IPS DF 19.7 (cell line): ENCODE measurements around the gene TPRX1.
A peak's percentile ranks its signal among the peaks of the same experiment; 100 is the strongest.
"Not testable (repeated sequence)": the region's sequence is repeated elsewhere in the genome, so short reads cannot be mapped to it uniquely, and the experiment has no call there.

ENCODE experiments used
- DNase-seq: peaks from one replicate; pipeline ENCODE4 v3.0.0-alpha.2; 2013; ENCODE audit warnings: low read depth, low spot score

The TPRX1 gene, protein sequence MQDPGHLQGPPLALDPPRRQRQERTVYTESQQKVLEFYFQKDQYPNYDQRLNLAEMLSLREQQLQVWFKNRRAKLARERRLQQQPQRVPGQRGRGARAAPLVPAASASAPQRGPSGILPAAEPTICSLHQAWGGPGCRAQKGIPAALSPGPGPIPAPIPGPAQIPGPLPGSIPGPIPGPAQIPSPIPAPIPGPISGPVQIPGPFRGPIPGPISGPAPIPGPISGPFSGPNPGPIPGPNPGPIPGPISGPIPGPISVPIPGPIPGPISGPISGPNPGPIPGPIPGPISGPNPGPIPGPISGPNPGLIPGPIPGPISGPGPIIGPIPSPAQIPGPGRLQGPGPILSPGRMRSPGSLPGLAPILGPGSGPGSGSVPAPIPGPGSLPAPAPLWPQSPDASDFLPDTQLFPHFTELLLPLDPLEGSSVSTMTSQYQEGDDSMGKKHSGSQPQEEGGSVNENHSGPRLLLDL

DNA sequence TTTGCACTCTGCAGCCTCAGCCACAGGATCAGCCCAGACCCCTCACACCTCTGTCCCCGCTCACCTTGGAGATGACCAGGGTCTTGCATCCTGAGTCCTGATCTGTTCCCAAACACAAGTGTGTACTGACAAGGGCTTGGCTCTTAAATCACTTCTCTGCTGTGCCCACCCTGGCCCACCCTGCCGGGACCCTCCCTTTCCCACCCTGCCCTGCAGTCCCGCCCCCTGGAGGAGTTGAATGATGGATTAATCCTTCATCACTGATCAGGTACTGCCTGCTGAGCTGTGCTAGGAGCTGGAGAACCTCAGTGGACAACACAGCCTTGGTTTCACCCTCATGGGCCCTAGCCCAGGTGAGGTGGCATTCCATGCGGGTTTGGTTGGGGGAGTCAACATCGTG is at the start of gene TPRX1:
Gene TPRX1, minus strand, starts transcription at position 101 of the 400 bp plus-strand sequence. Its CDS starts 12 bp downstream, at position 89.
- not testable (repeated sequence) for DNase-seq

DNA sequence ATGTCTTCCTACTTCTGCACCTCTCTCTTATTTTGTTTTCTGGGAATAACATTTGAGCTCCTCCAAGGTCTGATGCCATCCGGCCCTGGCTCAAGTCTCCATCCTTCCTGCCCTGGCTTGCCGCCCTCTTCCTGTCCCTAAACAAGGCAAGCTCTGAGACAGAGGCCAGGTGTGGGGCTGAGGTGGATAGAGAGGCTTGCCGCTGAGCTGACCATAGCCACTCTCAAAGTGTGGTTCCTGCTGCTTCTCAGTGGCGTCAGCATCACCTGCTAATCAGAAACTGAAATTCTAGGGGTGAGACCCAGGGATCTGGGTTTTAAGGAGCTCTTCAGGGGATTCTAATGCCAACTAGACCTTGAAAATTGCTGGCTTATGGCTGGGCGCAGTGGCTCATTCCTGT is 48.7 kb upstream of the TPRX1 start:
- no peak for DNase-seq

DNA sequence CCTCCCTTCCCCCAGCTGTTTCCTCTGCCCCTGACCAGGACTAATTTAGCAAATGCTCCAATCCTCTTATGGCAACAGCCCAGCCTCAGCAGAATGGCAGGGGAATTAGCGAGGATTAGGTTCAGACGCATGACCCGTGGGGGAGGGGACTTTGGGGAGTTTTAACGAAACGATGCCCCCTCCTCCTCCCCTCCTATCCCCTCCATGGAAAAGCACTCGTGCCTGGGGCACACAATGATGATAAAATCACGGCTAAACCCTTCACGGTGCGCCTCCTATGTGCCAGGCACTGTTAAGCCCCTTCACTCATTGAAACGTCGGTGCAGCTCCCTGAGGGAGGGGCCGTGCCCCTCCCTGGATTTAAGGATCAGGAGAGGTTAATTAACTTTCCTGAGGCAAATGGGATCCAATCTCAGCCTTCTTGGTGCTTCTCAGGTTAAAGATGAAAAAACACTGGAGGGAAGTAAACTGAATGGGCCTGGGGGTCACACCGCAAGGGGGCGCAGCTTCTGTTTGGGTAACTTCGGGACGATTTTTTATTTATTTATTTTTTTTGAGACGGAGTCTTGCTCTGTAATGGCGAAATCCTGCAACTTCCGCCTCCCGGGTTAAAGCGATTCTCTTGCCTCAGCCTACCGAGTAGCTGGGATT is 44.6 kb upstream of the TPRX1 start:
- DNase-seq, result peak; percentile 48

DNA sequence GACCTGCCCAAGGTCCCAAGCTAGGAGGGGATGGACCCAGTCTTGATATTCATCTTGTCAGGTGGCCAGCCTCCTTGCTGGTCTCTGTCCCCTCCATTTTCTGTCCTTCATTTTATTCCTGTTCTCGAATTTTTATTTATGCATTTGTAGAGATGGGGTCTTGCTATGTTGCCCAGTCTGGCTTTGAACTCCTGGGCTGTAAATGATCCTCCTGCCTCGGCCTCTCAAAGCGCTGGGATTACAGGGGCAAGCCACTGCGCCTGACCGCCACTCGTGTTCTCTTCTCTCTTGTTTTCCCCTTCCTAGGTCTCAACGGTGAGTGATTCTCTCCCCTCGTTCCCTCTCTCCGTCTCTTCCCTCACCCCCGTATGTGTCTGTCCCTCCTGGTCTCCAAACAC is 44.1 kb upstream of the TPRX1 start:
- DNase-seq, result no peak

DNA sequence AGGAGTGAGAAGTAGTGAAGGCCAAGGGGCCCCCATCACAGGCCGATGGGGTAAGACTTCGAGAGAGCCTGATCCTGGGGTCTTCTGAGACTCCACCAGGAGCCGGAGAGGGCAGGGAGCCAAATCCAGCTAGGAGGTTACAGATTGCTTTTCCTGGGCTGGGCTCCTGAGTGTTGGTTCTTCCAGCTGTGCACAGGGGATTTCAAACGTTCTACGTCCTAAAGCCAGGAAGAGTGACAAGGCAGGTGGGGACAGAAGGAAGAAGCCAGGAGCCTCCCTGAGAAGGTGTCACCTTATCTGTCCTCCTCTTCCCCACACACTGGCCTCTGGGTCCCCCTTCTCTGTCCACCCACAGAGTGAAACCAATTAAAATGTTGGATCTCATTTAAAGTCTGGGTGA is 38.6 kb upstream of the TPRX1 start:
- no peak for DNase-seq

DNA sequence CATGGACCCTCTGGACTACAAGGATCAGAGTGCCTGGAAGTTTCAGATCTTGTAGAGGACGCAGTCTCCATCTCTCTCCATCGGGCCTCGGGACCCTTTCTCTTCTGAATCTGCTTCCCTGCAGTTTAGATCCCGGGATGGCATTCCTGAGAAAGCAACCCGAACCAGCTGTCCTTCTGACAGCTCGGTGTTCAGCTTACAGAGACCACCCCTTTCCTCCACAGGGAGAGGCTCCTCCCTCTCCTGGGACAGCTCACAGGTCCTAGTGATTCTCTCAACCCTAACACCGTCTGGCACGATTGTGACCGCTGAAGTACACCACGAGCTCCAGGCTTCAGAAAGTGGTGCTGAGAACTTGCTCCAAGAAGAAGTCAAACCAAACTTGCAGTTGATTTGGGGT is 35.6 kb upstream of the TPRX1 start:
- DNase-seq, result peak; percentile 50

DNA sequence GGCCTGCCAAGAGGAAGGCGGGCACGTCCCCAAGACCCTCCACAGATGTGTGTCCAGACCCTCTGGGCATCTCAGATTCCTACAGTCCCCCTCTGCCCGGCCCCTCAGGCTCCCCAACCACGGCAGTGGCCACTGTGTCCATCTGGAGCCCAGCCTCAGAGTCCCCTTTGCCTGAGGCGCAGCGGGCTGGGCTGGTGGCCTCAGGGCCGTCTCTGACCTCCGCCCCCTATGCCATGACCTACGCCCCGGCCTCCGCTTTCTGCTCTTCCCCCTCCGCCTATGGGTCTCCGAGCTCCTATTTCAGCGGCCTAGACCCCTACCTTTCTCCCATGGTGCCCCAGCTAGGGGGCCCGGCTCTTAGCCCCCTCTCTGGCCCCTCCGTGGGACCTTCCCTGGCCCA is 35.1 kb upstream of the TPRX1 start:
- DNase-seq, result no peak

DNA sequence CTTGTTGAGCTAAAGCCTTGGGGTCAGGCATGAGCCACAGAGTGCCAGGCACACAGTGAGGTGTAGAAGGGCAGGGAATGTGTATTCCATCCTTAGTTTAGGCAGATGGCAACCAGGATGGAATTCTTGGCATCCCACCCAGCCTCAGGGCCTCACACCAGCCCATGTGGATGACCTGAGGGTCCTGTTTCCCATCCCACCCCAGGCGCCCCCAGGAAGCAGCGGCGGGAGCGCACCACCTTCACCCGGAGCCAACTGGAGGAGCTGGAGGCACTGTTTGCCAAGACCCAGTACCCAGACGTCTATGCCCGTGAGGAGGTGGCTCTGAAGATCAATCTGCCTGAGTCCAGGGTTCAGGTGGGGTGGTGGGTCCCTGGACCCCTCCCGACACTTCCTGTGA is 31.7 kb upstream of the TPRX1 start:
- no peak for DNase-seq

DNA sequence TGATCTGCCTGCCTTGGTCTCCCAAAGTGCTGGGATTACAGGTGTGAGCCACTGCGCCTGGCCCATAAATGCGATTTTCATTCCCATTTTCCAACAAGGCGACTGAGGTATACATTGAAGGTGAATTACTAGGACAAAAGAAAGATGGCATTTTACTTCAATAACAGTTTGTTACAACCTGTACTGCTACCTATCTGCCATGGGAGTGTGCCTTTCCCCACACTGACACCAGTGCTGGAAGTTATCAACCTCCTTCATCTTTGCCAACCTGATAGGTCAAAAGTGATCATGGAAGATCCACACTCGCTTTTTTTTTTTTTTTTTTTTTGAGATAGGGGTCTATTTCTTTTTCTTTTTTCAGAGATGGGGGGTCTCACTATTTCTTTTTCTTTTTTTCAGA is 28.4 kb upstream of the TPRX1 start:
- DNase-seq, result no peak

DNA sequence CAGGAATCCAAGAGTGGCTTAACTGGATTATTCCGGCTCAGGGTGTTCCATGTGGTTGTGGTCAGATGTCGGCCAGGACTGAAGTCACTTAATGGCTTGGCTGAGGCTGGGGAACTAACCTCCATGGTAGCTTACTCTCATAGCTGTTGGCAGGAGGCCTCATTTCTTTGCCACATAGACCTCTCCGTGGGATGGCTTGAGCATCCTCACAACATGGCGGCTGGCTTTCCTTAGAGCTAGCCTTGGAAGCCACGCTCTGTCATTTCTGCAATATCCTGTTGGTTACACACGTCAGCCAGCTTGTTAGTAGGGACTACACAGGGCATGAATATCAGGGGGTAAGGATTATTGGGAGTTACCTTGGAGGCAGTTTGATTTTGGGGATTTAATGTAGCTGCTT is 22.4 kb upstream of the TPRX1 start:
- no peak for DNase-seq

DNA sequence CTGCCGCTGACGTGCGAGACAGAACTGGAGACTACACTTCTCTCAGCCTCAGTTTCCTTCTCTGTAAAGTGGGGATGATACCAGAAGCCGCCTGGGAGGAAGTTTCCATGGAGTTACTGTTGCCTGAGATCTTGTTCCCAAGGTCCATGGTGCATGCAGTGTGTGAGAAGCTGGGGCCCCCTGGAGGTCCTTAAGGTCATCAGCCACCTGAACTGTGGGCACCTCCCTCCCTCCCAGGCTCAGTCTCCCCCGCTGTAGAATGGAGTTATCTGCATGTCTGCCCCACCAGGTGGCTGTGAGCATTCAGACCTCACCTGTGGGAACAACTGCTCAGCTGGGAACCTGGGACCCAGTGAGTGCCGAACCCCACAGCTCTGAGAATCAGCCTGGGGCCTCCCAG is 20.0 kb upstream of the TPRX1 start:
- no peak for DNase-seq

DNA sequence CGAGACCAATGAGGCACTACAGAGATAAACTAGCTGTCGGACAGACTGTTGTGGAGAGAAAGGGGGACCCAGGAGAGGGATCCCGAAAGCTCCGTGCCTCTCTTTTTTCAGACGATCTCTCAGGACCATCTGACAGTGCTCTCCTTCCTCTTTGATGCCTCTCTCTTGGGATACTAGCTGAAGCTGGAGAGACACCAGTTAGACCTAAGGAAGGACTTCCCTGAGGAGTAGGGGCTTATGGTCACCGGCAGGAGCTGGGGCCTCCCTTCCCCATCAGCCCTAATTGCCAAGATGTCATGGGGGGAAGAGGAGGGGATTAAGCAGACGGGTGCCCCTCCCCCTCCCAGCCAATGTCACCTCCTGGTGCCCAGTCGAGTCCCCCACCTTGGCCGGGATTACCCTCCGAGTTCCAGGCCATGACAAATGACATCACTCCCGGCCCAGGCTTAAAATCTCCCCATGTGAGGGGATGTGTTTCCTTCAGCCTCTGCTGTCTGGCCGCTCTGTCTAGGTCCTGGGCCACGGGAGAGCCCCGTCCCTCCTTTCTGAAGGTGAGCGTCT is 17.2 kb upstream of the TPRX1 start, which contains the start of gene CRX:
Gene CRX, plus strand, starts transcription at position 478 of the 561 bp plus-strand sequence. CDS start 12,507 bp downstream, outside the sequence.
- no peak for DNase-seq

DNA sequence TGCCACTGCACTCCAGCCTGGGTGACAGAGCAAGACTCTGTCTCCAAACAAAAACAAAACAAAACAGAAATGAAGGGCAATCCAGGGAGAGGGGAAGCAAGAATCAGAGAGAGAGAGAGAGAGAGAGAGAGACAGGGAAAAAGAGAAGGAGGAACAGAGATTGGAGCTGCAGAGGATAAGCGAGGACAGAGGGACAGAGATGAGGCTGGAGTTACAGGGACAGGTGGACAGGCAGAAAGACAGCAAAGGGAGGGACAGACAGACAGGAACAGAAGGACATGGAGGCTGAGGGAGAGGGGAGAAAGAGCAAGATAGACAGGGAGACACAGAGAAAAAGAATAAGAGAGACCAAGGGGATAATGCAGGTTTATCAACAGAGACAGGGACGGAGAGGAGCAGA is 16.1 kb upstream of the TPRX1 start:
- no peak for DNase-seq

DNA sequence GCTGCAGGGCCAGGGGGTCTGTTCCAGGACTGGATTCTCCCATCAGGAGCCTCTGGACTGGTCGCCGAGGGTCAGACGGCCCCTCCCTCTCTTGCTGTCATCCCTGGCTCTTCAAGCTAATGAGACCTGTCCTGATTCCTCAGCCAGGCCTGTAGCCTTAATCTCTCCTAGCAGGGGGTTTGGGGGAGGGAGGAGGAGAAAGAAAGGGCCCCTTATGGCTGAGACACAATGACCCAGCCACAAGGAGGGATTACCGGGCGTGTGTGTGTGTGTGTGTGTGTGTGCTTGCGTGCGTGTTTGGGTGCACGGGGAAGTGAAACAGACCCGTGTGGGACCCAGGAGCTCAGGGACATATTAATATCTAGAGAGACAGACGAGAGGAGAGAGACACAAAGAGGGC is 15.5 kb upstream of the TPRX1 start:
- DNase-seq, result no peak

DNA sequence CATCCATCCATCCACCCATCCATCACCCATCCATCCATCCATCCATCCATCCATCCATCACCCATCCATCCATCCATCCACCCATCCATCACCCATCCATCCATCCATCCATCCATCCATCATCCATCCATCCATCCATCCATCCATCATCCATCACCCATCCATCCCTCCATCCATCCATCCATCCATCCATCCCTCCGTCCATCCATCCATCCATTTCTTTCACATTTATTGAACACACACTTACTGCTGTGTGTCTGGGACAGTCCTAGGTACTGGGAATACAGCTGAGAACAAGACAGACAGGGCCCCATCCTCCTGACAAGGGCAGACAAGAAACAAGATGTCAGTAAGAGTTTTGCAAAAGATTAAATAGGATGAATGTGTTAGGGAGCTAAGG is 13.9 kb upstream of the TPRX1 start:
- not testable (repeated sequence) for DNase-seq

DNA sequence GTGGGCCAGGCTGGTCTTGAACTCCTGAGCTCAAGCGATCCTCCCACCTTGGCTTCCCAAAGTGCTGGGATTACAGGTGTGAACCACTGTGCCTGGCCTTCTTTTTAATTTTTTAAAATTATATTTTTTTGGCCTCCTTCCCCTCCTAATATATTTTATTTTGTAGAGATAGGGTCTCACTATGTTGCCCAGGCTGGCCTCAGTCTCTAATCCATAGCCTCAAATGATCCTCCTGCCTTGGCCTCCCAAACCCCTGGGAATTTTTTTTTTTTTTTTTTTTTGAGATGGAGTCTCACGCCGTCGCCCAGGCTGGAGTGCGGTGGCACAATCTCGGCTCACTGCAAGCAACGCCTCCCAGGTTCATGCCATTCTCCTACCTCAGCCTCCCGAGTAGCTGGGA is 11.9 kb upstream of the TPRX1 start:
- not testable (repeated sequence) for DNase-seq

DNA sequence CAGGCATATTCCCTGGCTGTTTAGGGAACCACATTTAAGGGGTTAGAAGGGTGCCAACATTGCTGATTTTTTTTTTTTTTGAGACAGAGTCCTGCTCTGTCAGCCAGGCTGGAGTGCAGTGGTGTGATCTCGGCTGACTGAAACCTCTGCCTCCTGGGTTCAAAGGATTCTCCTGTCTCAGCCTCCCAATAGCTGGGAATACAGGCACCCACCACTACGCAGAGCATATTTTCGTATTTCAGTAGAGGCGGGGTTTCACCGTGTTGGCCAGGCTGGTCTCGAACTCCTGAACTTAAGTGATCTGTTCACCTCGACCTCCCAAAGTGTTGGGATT is 9.6 kb upstream of the TPRX1 start:
- DNase-seq, result no peak

DNA sequence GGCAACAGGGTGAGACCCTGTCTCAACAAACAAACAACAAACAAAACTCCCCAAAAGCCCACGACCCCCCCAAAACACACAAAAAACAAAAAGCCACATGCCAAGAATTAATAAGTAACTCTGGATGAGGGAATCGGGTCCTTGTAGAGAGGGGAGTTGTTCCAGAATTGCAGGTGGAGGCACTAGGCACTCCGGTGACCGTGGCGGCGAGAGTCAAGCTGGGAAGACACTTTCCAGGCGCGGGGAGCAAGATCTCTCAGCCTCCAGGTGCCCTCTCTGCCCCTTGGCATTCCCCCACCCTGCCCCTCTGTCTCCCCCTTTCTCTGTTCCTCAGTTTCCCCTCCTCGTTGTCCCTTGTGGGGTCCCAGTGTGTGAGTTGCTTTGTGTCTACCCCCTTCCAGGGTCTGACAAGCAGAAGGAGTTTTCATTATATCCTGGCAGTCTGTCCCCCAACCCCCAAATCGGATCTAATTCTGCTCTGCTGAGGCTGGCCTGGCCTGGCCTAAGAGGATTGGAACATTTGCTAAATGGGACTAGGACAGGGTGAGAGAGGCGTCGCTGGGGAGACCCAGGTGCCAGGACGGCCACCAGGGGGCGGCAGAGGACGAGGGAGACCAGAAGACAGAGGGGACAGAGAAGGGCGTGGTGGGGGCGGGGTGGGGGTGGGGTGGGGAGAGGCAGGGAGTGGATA is 9.1 kb upstream of the TPRX1 start:
- no peak for DNase-seq

DNA sequence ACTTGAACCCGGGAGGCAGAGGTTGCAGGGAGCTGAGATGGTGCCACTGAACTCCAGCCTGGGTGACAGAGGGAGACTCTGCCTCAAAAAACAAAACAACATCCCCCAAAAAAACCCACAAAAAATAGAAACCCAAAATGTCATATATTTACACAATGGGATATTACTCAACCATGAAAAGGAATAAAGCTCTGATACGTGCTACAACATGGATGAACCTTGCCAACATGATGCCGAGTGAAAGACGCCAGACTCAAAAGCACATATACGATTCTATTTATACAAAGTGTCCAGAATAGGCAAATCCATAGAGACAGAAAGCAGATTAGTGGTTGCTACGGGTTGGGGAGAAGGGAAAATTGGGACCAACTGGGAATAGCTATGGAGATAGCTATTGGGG is 2.1 kb upstream of the TPRX1 start:
- DNase-seq, result no peak

DNA sequence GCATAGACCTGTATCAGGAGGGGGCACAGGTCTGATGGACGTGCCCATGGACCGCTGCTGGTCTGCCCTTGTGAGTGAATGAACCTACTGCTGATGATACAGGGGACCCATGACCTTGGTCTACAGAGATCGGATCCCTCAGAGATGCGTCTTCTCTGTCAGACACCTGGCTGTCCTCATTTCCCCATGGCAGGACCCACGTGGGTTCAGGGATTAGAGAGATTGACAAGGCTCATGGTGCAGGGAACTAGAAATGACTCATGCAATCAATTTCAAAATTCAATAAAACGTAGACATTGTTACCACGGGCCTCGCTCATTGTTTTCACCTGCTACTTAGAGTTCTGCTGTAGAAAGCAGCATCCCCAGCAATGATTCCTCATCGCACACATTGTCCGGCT is 962 bp upstream of the TPRX1 start:
- DNase-seq, result no peak

DNA sequence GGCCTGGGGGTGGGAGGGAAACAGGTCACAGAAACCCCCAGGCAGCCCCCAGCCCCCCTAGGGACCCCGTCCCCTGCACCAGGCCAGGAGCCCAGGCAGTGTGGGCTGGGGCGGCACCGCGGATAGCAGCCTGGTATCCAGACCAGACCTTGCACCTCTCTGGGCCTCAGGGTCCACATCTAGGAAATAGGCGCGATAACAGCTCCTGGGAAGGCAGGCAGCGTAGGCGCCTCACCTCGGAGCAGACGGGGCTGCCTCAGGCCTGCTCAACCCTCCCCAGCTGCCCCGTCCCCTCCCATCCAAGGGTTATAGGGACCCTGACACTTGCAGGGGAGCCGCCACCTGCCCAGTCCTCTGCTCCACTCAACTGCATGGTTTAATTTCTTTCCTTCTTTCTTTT is 680 bp downstream of the TPRX1 start:
- DNase-seq, result not testable (repeated sequence)

DNA sequence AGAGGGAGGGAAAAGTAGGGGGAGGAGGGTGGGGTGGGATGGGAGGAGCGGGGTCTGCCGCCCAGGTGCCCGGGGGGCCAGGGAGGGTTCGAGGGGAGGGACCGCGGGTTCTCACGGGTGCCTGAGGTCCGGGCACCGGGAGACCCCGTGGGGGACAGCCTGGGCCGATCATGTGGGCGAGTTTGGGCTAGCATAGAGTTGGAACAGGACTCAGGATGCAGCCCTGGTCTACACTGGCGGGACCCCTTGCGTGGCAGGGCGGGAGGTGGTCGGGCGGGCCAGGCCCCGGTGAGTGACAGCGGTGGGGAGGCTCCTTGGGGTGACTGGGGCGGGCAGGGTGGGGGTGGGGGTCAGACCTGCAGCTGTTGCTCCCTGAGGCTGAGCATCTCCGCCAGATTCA is 1.2 kb downstream of the TPRX1 start:
- DNase-seq, result not testable (repeated sequence)
